Stimulated activated naive B cell treated with anti-CD40 and anti-IgM and Interleukin-4, amounts not matched to agents 10 μg/mL and 1 μg/mL and 100 μg/mL, for 72 hours (primary cell): ENCODE data around the gene CROT.
A peak's percentile ranks its signal among the peaks of the same experiment; 100 is the strongest.

Experiments used
- ATAC-seq, 2 donors: fragments of 150-1000 bp; cut with Tn5 transposase; replicated peaks; 2 replicates each; pipeline ENCODE4 v1.10.0; 2021; ENCODE audit warnings: moderate library complexity in 1 of 2
- DNase-seq: peaks from one replicate; pipeline ENCODE4 v3.0.0; 2021
- H3K27ac Mint-ChIP-seq: one replicate; pipeline ENCODE4 v1.8.0; 2022; ENCODE audit warnings: mild to moderate bottlenecking, mixed read lengths
- H3K27me3 Mint-ChIP-seq, 2 donors: one replicate each; pipeline ENCODE4 v1.8.0; 2022; ENCODE audit warnings: mixed read lengths in 2 of 2
- H3K36me3 Mint-ChIP-seq, 2 donors: one replicate each; pipeline ENCODE4 v1.8.0; 2022; ENCODE audit warnings: mixed read lengths in 2 of 2, mild to moderate bottlenecking in 1 of 2
- H3K4me1 Mint-ChIP-seq, 2 donors: one replicate each; pipeline ENCODE4 v1.8.0; 2022; ENCODE audit warnings: mixed read lengths in 2 of 2, mild to moderate bottlenecking in 1 of 2
- H3K4me3 Mint-ChIP-seq, 2 donors: one replicate each; pipeline ENCODE4 v1.8.0; 2022; ENCODE audit warnings: mild to moderate bottlenecking in 2 of 2, mixed read lengths in 2 of 2, moderate library complexity in 1 of 2
- H3K9me3 Mint-ChIP-seq, 2 donors: one replicate each; pipeline ENCODE4 v1.8.0; 2022; ENCODE audit warnings: mixed read lengths in 2 of 2, mild to moderate bottlenecking in 1 of 2

CROT gene

GRCh38 chr7:87414794-87415188, 69.3 kb downstream of the CROT start:
- ATAC-seq (no peak), DNase-seq (no peak)
- Mint-ChIP-seq H3K4me3 (no peak overlapping the region), H3K27me3 (no peaks in the 10 kb centered on the region), H3K27ac (no peak overlapping the region), H3K4me1 (peaks cover 10 to 20% of the 10 kb centered on the region in 2 donors), H3K9me3 (no peaks in the 10 kb centered on the region), H3K36me3 (peaks cover 0 to 12% of the 10 kb centered on the region in 2 donors)

GRCh38 chr7:87416682-87417587, 71.5 kb downstream of the CROT start:
- peaks cover 10 to 20% of the 10 kb centered on the region in 2 donors for H3K4me1 Mint-ChIP-seq
- peaks cover 0 to 13% of the 10 kb centered on the region in 2 donors for H3K36me3 Mint-ChIP-seq
- no peaks in the 10 kb centered on the region for H3K9me3 Mint-ChIP-seq
- no peak overlapping the region for H3K27ac Mint-ChIP-seq
- peak; percentile 72 to 83 for ATAC-seq
- H3K4me3 Mint-ChIP-seq = no peak overlapping the region
- H3K27me3 Mint-ChIP-seq = no peaks in the 10 kb centered on the region
- peak; percentile 48 for DNase-seq

GRCh38 chr7:87420173-87420572, 74.7 kb downstream of the CROT start:
- Mint-ChIP-seq H3K36me3 (peaks cover 7 to 22% of the 10 kb centered on the region in 2 donors), H3K27ac (no peak overlapping the region)

GRCh38 chr7:87424075-87424474, 78.6 kb downstream of the CROT start:
- DNase-seq (no peak), ATAC-seq (no peak)
- H3K27ac Mint-ChIP-seq = no peak overlapping the region
- peaks cover 20 to 32% of the 10 kb centered on the region in 2 donors for H3K36me3 Mint-ChIP-seq
- H3K4me3 Mint-ChIP-seq = no peak overlapping the region
- peaks cover under 1 to 8% of the 10 kb centered on the region in 2 donors for H3K4me1 Mint-ChIP-seq
- no peaks in the 10 kb centered on the region for H3K27me3 Mint-ChIP-seq
- no peaks in the 10 kb centered on the region for H3K9me3 Mint-ChIP-seq

More at GRCh38 chr7:87420173-87420572, 74.7 kb downstream of the CROT start:
- no peak overlapping the region for H3K4me3 Mint-ChIP-seq
- no peak for DNase-seq
- no peaks in the 10 kb centered on the region for H3K9me3 Mint-ChIP-seq
- H3K4me1 Mint-ChIP-seq = peaks cover 10 to 20% of the 10 kb centered on the region in 2 donors
- H3K27me3 Mint-ChIP-seq = no peaks in the 10 kb centered on the region
- no peak for ATAC-seq

- peaks cover 0 to 8% of the 10 kb centered on the region in 2 donors for H3K4me1 Mint-ChIP-seq
- DNase-seq (no peak), ATAC-seq (no peak)
- H3K27ac Mint-ChIP-seq = no peak overlapping the region
- H3K4me3 Mint-ChIP-seq = no peak overlapping the region
- no peaks in the 10 kb centered on the region for H3K27me3 Mint-ChIP-seq
- H3K36me3 Mint-ChIP-seq = peaks cover 20 to 35% of the 10 kb centered on the region in 2 donors
- H3K9me3 Mint-ChIP-seq = no peaks in the 10 kb centered on the region
These were observed 80.7 kb downstream of the CROT start for GRCh38 chr7:87426160-87426559.

GRCh38 chr7:87427288-87427687, 81.8 kb downstream of the CROT start:
- Mint-ChIP-seq H3K27ac (no peak overlapping the region), H3K4me1 (peaks cover 0 to 8% of the 10 kb centered on the region in 2 donors), H3K4me3 (no peak overlapping the region), H3K9me3 (no peaks in the 10 kb centered on the region), H3K27me3 (no peaks in the 10 kb centered on the region), H3K36me3 (peaks cover 20 to 38% of the 10 kb centered on the region in 2 donors)
- ATAC-seq = no peak
- DNase-seq = no peak

- Mint-ChIP-seq H3K27me3 (no peaks in the 10 kb centered on the region), H3K27ac (no peak overlapping the region), H3K4me1 (peaks cover 0 to 9% of the 10 kb centered on the region in 2 donors), H3K36me3 (peaks cover 23 to 47% of the 10 kb centered on the region in 2 donors), H3K4me3 (no peak overlapping the region), H3K9me3 (no peaks in the 10 kb centered on the region)
- ATAC-seq = no peak
- no peak for DNase-seq
These were observed 87.1 kb downstream of the CROT start for GRCh38 chr7:87432536-87432935.

GRCh38 chr7:87435546-87435945, 90.1 kb downstream of the CROT start:
- H3K27me3 Mint-ChIP-seq = no peaks in the 10 kb centered on the region
- H3K27ac Mint-ChIP-seq = no peak overlapping the region
- H3K4me3 Mint-ChIP-seq = no peak overlapping the region
- no peak for ATAC-seq
- peaks cover 0 to 3% of the 10 kb centered on the region in 2 donors for H3K4me1 Mint-ChIP-seq
- DNase-seq = no peak
- H3K9me3 Mint-ChIP-seq = no peaks in the 10 kb centered on the region
- H3K36me3 Mint-ChIP-seq = peaks cover 13 to 38% of the 10 kb centered on the region in 2 donors

- H3K36me3 Mint-ChIP-seq = peaks cover 12 to 37% of the 10 kb centered on the region in 2 donors
- no peaks in the 10 kb centered on the region for H3K27me3 Mint-ChIP-seq
- no peak for DNase-seq
- H3K9me3 Mint-ChIP-seq = no peaks in the 10 kb centered on the region
- peak; percentile 98 to 99 for ATAC-seq
- no peak overlapping the region for H3K4me3 Mint-ChIP-seq
- peaks cover 14 to 30% of the 10 kb centered on the region in 2 donors for H3K4me1 Mint-ChIP-seq
- peak overlapping the region; percentile 32 for H3K27ac Mint-ChIP-seq
These were observed 100.4 kb downstream of the CROT start for GRCh38 chr7:87445897-87446296.

GRCh38 chr7:87447116-87447635, 101.7 kb downstream of the CROT start:
- no peak overlapping the region for H3K27ac Mint-ChIP-seq
- no peak for DNase-seq
- peaks cover 12 to 37% of the 10 kb centered on the region in 2 donors for H3K36me3 Mint-ChIP-seq
- H3K4me1 Mint-ChIP-seq = peaks cover 14 to 30% of the 10 kb centered on the region in 2 donors
- no peak overlapping the region for H3K4me3 Mint-ChIP-seq
- no peaks in the 10 kb centered on the region for H3K9me3 Mint-ChIP-seq
- no peak for ATAC-seq
- no peaks in the 10 kb centered on the region for H3K27me3 Mint-ChIP-seq

- H3K4me3 Mint-ChIP-seq = peak overlapping the region in 1 of 2 donors; percentile 15
These were observed 102.9 kb downstream of the CROT start for GRCh38 chr7:87448388-87448787.

More at GRCh38 chr7:87448388-87448787, 102.9 kb downstream of the CROT start:
- no peaks in the 10 kb centered on the region for H3K9me3 Mint-ChIP-seq
- H3K36me3 Mint-ChIP-seq = peaks cover 8 to 29% of the 10 kb centered on the region in 2 donors
- H3K27me3 Mint-ChIP-seq = no peaks in the 10 kb centered on the region
- DNase-seq = no peak
- peaks cover 14 to 30% of the 10 kb centered on the region in 2 donors for H3K4me1 Mint-ChIP-seq
- H3K27ac Mint-ChIP-seq = peak overlapping the region; percentile 3
- no peak for ATAC-seq
